ACC112 (cell line): ENCODE measurements around the gene PJA2.
A peak's percentile ranks its signal among the peaks of the same experiment; 100 is the strongest.

ENCODE experiments used
- H2AFZ ChIP-seq: fragments of 200-600 bp; sonication (generic); one replicate; pipeline ENCODE4 v1.6.0; 2017; ENCODE audit warnings: antibody characterized with exemption, low read length; ENCODE audit not compliant: unreplicated experiment
- H3K27ac ChIP-seq: fragments of 200-600 bp; sonication (generic); 2 replicates; pipeline ENCODE4 v1.5.1; 2014; ENCODE audit warnings: low read depth, mild to moderate bottlenecking, antibody characterized with exemption, low read length, moderate library complexity
- H3K27me3 ChIP-seq: fragments of 200-600 bp; sonication (generic); 2 replicates; pipeline ENCODE4 v1.6.1; 2014; ENCODE audit warnings: mild to moderate bottlenecking, antibody characterized with exemption, low read length, moderate library complexity, mixed read lengths; ENCODE audit not compliant: insufficient read depth
- H3K36me3 ChIP-seq: fragments of 200-600 bp; sonication (generic); 2 replicates; pipeline ENCODE4 v1.6.1; 2016; ENCODE audit warnings: mild to moderate bottlenecking, antibody characterized with exemption, low read length, moderate library complexity, mixed read lengths; ENCODE audit not compliant: insufficient read depth
- H3K4me1 ChIP-seq: fragments of 200-600 bp; sonication (generic); one replicate; pipeline ENCODE4 v1.6.1; 2016; ENCODE audit warnings: low read length, mixed read lengths; ENCODE audit not compliant: insufficient read depth, unreplicated experiment, control insufficient read depth
- H3K4me3 ChIP-seq: fragments of 200-600 bp; sonication (generic); 2 replicates; pipeline ENCODE4 v1.5.1; 2014; ENCODE audit warnings: mild to moderate bottlenecking, low read depth, low read length
- H3K79me2 ChIP-seq: fragments of 200-600 bp; sonication (generic); one replicate; pipeline ENCODE4 v1.6.0; 2016; ENCODE audit warnings: low read length; ENCODE audit not compliant: control insufficient read depth, unreplicated experiment, insufficient read depth

Gene PJA2

GRCh38 chr5:109408991-109409843, 557 bp downstream of the PJA2 start:
- Histone ChIP-seq H3K4me3 (peak overlapping the region; percentile 92), H3K4me1 (peaks cover 29% of the 10 kb centered on the region), H2AFZ (peak overlapping the region; percentile 77), H3K27ac (peak overlapping the region; percentile 99), H3K27me3 (no peaks in the 10 kb centered on the region), H3K36me3 (peaks cover 4% of the 10 kb centered on the region; the same call in 1 of the 2 replicates), H3K79me2 (peaks cover 47% of the 10 kb centered on the region)

DNA sequence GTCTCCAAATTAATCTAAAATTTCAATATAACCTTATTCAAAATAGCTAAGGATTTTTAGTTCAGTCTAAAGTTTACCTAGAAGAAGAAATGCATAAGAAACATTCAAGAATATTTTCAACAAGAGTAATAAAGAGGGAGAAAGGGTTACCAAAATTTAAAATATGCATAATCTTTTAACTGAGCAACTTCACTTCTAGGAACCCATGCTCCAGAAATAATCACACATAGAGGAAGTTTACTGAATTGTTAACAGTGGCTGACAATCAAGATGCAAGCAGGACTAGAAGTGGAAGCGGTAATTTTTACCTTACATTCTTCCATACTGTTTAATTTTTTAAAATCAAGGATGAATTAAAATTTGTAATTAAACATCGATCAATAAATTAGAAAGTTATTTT, 1.9 kb downstream of the PJA2 start:
- Histone ChIP-seq H2AFZ (no peak overlapping the region), H3K27me3 (no peaks in the 10 kb centered on the region), H3K4me3 (peak overlapping the region; percentile 92), H3K4me1 (peaks cover 29% of the 10 kb centered on the region), H3K79me2 (peaks cover 59% of the 10 kb centered on the region), H3K36me3 (peaks cover 4% of the 10 kb centered on the region; the same call in 1 of the 2 replicates), H3K27ac (peak overlapping the region; percentile 99)

- no peak overlapping the region for H3K27ac ChIP-seq
- H2AFZ ChIP-seq = no peak overlapping the region
- peaks cover 4% of the 10 kb centered on the region; the same call in 1 of the 2 replicates for H3K36me3 ChIP-seq
- peaks cover 71% of the 10 kb centered on the region for H3K79me2 ChIP-seq
- H3K4me1 ChIP-seq = peaks cover 24% of the 10 kb centered on the region
- peak overlapping the region; percentile 92 for H3K4me3 ChIP-seq
- no peaks in the 10 kb centered on the region for H3K27me3 ChIP-seq
Measured at GRCh38 chr5:109406719-109407118, 3.1 kb downstream of the PJA2 start.

DNA sequence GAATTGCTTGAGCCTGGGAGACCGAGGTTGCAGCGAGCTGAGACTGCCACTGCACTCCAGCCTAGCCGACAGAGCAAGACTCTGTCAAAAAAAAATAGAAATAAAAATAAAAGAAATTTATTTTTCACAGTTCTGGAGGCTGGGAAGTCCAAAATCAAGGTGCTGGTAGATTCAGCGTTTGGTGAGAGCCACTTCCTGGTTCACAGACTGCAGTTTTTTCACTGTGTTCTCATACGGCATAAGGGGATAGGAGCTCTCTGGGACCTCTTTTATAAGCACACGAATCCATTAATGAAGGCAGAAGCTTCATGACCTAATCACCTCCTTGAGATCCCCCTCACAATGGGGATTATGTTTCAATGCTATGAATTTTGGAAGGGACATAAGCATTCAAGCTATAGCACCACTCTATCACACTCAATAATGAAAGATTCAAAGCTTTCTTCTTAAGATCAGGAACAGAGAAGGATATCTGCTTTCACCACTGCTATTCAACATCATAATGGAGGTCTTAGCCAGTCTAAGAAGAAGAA, 5.3 kb downstream of the PJA2 start:
- H3K4me1 ChIP-seq = peaks cover 17% of the 10 kb centered on the region
- H3K79me2 ChIP-seq = peaks cover 94% of the 10 kb centered on the region
- H3K4me3 ChIP-seq = no peak overlapping the region
- H2AFZ ChIP-seq = no peak overlapping the region
- H3K36me3 ChIP-seq = peaks cover 4% of the 10 kb centered on the region; the same call in 1 of the 2 replicates
- no peaks in the 10 kb centered on the region for H3K27me3 ChIP-seq
- no peak overlapping the region for H3K27ac ChIP-seq

GRCh38 chr5:109403469-109403868, 6.3 kb downstream of the PJA2 start:
- no peak overlapping the region for H2AFZ ChIP-seq

GRCh38 chr5:109399092-109399759, 10.5 kb downstream of the PJA2 start:
- H3K27me3 ChIP-seq = no peaks in the 10 kb centered on the region
- peaks cover 3% of the 10 kb centered on the region; the same call in 1 of the 2 replicates for H3K36me3 ChIP-seq
- H2AFZ ChIP-seq = no peak overlapping the region
- H3K4me1 ChIP-seq = peaks cover 4% of the 10 kb centered on the region
- no peak overlapping the region for H3K27ac ChIP-seq
- no peak overlapping the region for H3K4me3 ChIP-seq
- peaks cover 90% of the 10 kb centered on the region for H3K79me2 ChIP-seq

More at GRCh38 chr5:109403469-109403868, 6.3 kb downstream of the PJA2 start:
- peaks cover 21% of the 10 kb centered on the region for H3K4me1 ChIP-seq
- H3K27ac ChIP-seq = no peak overlapping the region
- H3K79me2 ChIP-seq = peaks cover 96% of the 10 kb centered on the region
- no peaks in the 10 kb centered on the region for H3K27me3 ChIP-seq
- H3K4me3 ChIP-seq = no peak overlapping the region
- H3K36me3 ChIP-seq = peaks cover 4% of the 10 kb centered on the region; the same call in 1 of the 2 replicates

DNA sequence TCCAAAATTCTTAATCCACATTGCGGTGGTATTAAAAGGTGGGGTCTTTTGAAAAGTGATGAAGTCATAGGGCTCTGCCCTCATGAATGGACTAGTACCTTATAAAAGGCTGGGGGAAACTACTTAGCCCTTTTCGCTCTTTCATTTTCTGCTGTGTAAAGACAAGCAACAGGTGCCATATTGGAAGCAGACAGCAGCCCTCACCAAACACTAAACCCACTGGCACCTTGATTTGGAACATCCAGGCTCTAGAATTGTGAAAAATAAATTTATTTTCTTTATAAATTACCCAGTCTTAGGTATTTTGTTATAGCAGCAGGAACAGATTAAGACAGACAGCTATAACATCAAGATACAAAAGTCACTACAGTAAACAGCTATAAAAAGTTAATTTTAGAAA, 12.8 kb downstream of the PJA2 start:
- Histone ChIP-seq H2AFZ (no peak overlapping the region), H3K27me3 (no peaks in the 10 kb centered on the region), H3K79me2 (peaks cover 89% of the 10 kb centered on the region), H3K36me3 (peaks cover 4% of the 10 kb centered on the region; the same call in 1 of the 2 replicates), H3K4me3 (no peak overlapping the region), H3K4me1 (peaks cover 4% of the 10 kb centered on the region), H3K27ac (no peak overlapping the region)

- no peak overlapping the region for H3K27ac ChIP-seq
Measured at GRCh38 chr5:109394806-109395205, 15.0 kb downstream of the PJA2 start.

GRCh38 chr5:109390188-109390587, 19.6 kb downstream of the PJA2 start:
- Histone ChIP-seq H3K4me3 (no peak overlapping the region), H3K36me3 (peaks cover 14% of the 10 kb centered on the region), H3K27me3 (no peaks in the 10 kb centered on the region), H3K4me1 (peaks cover 24% of the 10 kb centered on the region), H2AFZ (no peak overlapping the region), H3K27ac (no peak overlapping the region), H3K79me2 (peaks cover 90% of the 10 kb centered on the region)

More at GRCh38 chr5:109394806-109395205, 15.0 kb downstream of the PJA2 start:
- Histone ChIP-seq H3K4me1 (peaks cover 5% of the 10 kb centered on the region), H3K4me3 (no peak overlapping the region), H3K36me3 (peaks cover 14% of the 10 kb centered on the region), H2AFZ (no peak overlapping the region), H3K79me2 (peaks cover 89% of the 10 kb centered on the region), H3K27me3 (no peaks in the 10 kb centered on the region)

DNA sequence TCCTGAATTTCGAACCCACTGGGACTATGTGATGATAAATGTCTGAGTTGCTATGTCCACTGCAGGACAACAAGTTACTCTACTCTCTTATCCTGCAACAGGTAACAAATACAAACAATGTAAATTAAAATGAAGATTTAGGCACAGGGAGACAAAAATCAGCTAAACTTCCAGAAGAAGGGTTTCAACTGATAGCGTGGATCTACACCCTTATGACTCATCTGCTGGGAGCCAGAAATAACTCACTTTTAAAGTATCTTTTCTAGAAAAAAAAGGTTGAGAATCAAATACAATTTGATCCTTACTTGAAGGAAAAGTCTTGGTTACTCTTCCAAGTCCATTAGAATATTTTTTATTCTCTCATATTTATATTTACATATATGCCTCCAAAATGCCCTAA, 21.4 kb downstream of the PJA2 start:
- 0 out of 2 replicates have a peak overlapping the region, but pooled peaks have one; percentile 0 for H3K27ac ChIP-seq
- peak overlapping the region; percentile 27; the same call in 1 of the 2 replicates for H3K4me3 ChIP-seq
- peaks cover 90% of the 10 kb centered on the region for H3K79me2 ChIP-seq
- H2AFZ ChIP-seq = no peak overlapping the region
- H3K36me3 ChIP-seq = peaks cover 11% of the 10 kb centered on the region
- no peaks in the 10 kb centered on the region for H3K27me3 ChIP-seq
- peaks cover 24% of the 10 kb centered on the region for H3K4me1 ChIP-seq
